RWPE1 (cell line): ENCODE measurements around the gene SCMH1.

Source experiments
- CTCF ChIA-PET: fragments of 350-600 bp; sonication (Branson Sonifier 250); formaldehyde crosslinking; extraction: SDS; loops from one replicate; lab custom pipeline; 2021; lab: Yijun Ruan, JAX
- POLR2A ChIA-PET: fragments of 400-600 bp; formaldehyde crosslinking; extraction: SDS; loops from one replicate; lab custom pipeline; 2020; ENCODE audit warnings: antibody characterized with exemption; ENCODE audit not compliant: low non-redundant PET; lab: Yijun Ruan, JAX
- DNase-seq: peaks from one replicate; pipeline ENCODE4 v3.0.0; 2012; ENCODE audit warnings: low spot score
- H3K27ac ChIP-seq: fragments of 450-650 bp; 2 replicates; pipeline ENCODE4 v1.5.1; 2017
- TF ChIP-seq, protein P1 (sequence below): fragments of 450-650 bp; conservative IDR thresholded peaks from 2 replicates; pipeline ENCODE4 v1.5.1; 2017; ENCODE audit warnings: low read depth, mild to moderate bottlenecking

Gene SCMH1

GRCh38 chr1:40980453-40981121 lies 261.5 kb downstream of the SCMH1 start:
- CTCF ChIA-PET, result interaction anchor here (0.6 kb wide), 2 partner anchors 10 to 1321 kb away, joined by 4 to 17 read pairs; no protein-coding TSS in a partner anchor
- POLR2A ChIA-PET, result interaction anchor here (0.9 kb wide), 1 partner anchor 23 kb away, joined by 5 read pairs; no protein-coding TSS in a partner anchor
- H3K27ac ChIP-seq, result peak overlapping the region; percentile 94
- TF ChIP-seq, protein P1, sequence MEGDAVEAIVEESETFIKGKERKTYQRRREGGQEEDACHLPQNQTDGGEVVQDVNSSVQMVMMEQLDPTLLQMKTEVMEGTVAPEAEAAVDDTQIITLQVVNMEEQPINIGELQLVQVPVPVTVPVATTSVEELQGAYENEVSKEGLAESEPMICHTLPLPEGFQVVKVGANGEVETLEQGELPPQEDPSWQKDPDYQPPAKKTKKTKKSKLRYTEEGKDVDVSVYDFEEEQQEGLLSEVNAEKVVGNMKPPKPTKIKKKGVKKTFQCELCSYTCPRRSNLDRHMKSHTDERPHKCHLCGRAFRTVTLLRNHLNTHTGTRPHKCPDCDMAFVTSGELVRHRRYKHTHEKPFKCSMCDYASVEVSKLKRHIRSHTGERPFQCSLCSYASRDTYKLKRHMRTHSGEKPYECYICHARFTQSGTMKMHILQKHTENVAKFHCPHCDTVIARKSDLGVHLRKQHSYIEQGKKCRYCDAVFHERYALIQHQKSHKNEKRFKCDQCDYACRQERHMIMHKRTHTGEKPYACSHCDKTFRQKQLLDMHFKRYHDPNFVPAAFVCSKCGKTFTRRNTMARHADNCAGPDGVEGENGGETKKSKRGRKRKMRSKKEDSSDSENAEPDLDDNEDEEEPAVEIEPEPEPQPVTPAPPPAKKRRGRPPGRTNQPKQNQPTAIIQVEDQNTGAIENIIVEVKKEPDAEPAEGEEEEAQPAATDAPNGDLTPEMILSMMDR, result no peak
- DNase-seq, result peak; percentile 37

DNA sequence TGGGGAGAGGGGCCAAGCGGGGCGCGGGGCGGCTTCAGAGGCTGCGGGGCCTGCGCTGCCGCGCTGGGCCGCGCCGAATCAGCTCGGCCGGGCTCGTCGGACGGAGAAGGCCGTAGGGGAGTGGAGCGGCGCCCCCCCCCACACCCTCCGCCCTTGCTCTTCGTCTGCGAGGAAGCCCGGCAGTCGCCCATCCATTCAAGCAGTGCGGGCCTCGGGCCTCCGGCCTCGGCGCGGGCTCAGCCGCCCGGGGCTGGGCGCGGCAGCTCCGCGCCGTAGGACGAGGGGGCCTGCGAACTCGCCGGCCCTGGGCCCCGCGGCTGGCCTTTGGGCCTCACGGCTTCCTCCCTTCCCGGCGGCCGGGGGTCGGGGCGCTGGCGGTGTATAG lies 262.0 kb downstream of the SCMH1 start:
- TF ChIP-seq, protein P1, result no peak
- peak overlapping the region; percentile 94 for H3K27ac ChIP-seq
- CTCF ChIA-PET, result interaction anchor here (0.6 kb wide), 1 partner anchor 1321 kb away, joined by 4 read pairs; no protein-coding TSS in a partner anchor
- POLR2A ChIA-PET, result interaction anchor here (0.9 kb wide), 1 partner anchor 23 kb away, joined by 5 read pairs; no protein-coding TSS in a partner anchor
- DNase-seq, result no peak

- H3K27ac ChIP-seq, result peak within 1 kb of the TSS; percentile 94
- TF ChIP-seq, protein P1, result no peak
- POLR2A ChIA-PET, result interaction anchor here (0.9 kb wide), 1 partner anchor 24 kb away, joined by 5 read pairs; no protein-coding TSS in a partner anchor
- CTCF ChIA-PET, result interaction anchor here (0.5 to 1.0 kb wide), 3 partner anchors 18 to 1320 kb away, joined by 3 to 4 read pairs (median 4); no protein-coding TSS in a partner anchor
- DNase-seq, result peak; percentile 97
Observed at GRCh38 chr1:40979241-40980067, 262.7 kb downstream of the SCMH1 start, which contains the start of gene CTPS1. TSS of gene CTPS1 (plus strand) at chr1:40979696. CDS start at chr1:40983291, 3,595 bp downstream.

GRCh38 chr1:40978886-40979240 lies 263.2 kb downstream of the SCMH1 start:
- no peak for DNase-seq
- POLR2A ChIA-PET, result no interaction called here
- peak overlapping the region; percentile 94 for H3K27ac ChIP-seq
- CTCF ChIA-PET, result interaction anchor here (0.5 to 1.0 kb wide), 2 partner anchors 17 to 956 kb away, joined by 3 to 4 read pairs; no protein-coding TSS in a partner anchor
- TF ChIP-seq, protein P1, result no peak

GRCh38 chr1:40977716-40978115 lies 264.4 kb downstream of the SCMH1 start:
- ChIA-PET POLR2A (no interaction called here), CTCF (no interaction called here)
- DNase-seq, result no peak
- TF ChIP-seq, protein P1, result no peak
- no peak overlapping the region for H3K27ac ChIP-seq
